ENCODE data around the gene SDK2.

Gene SDK2

GRCh38 chr17:73571511-73572130 lies 72.6 kb downstream of the SDK2 start:
- H3K4me3 ChIP-seq (ENCODE audit: low read depth, low read length): no peak overlapping the region
- no peaks in the 10 kb centered on the region for H3K9me3 ChIP-seq
- DNase-seq: no peak

DNA sequence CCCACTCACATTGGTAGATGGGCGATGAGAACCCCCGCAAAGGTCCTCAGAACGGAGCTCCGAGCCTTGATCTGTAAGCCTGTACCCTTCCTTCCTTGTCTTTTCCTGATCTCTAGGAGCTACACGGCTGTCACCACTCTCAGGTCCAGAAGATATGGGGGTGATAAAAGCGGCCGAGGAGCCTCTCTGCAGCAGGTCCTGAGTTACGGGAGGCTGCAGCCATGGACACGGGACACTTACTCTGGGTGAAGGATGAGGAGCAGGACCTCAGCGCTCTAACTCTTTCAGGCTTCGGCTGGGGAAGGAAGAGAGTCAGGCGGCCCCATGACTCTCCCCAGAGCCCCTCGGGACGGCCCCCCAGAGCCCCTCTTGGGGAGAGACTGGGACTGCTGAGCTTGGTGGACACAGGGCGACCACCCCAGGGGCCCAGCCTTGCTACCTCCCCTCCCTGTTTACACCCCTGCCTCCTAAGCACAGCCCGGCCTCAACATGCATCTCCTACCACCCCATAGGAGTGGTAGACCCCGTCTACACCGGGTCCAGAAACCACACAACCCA lies 74.4 kb downstream of the SDK2 start:
- Histone ChIP-seq H3K4me3 (ENCODE audit: low read depth, low read length) (no peak overlapping the region), H3K27me3 (peaks cover 41% of the 10 kb centered on the region), H3K36me3 (no peaks in the 10 kb centered on the region), H3K4me1 (no peaks in the 10 kb centered on the region), H3K9me3 (no peaks in the 10 kb centered on the region)
- DNase-seq: no peak
- no peak for TF ChIP-seq CTCF (IDR thresholded peaks at IDR 0.05; ENCODE audit: low read depth, low read length)

More at GRCh38 chr17:73571511-73572130, 72.6 kb downstream of the SDK2 start:
- Histone ChIP-seq H3K36me3 (no peaks in the 10 kb centered on the region), H3K4me1 (no peaks in the 10 kb centered on the region), H3K27me3 (peaks cover 59% of the 10 kb centered on the region)
- TF ChIP-seq CTCF (IDR thresholded peaks at IDR 0.05; ENCODE audit: low read depth, low read length): no peak

DNA sequence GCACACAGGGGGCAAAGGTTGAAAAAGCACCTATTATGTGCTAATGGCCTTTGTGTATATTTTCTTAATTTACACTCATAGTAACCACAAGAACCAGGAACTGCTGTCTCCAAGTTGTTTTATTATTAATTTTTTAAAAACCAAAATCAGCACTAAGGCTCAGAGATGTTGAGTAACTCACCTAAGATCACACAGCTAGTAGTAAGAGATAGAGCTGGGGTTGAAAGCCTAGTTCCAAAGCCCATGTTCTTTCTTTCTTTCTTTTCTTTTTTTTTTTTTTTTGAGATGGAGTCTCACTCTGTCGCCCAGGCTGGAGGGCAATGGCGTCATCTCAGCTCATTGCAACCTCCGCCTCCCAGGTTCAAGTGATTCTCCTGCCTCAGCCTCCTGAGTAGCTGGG lies 75.3 kb downstream of the SDK2 start:
- H3K36me3 ChIP-seq: no peaks in the 10 kb centered on the region
- H3K4me1 ChIP-seq: no peaks in the 10 kb centered on the region
- no peak for DNase-seq
- no peak for TF ChIP-seq CTCF (IDR thresholded peaks at IDR 0.05; ENCODE audit: low read depth, low read length)
- no peaks in the 10 kb centered on the region for H3K9me3 ChIP-seq
- no peak overlapping the region for H3K4me3 ChIP-seq (ENCODE audit: low read depth, low read length)
- peaks cover 32% of the 10 kb centered on the region for H3K27me3 ChIP-seq

GRCh38 chr17:73566905-73567782 lies 77.1 kb downstream of the SDK2 start:
- no peaks in the 10 kb centered on the region for H3K9me3 ChIP-seq
- DNase-seq: no peak
- no peak overlapping the region for H3K4me3 ChIP-seq (ENCODE audit: low read depth, low read length)
- H3K27me3 ChIP-seq: peaks cover 18% of the 10 kb centered on the region
- no peaks in the 10 kb centered on the region for H3K36me3 ChIP-seq
- H3K4me1 ChIP-seq: no peaks in the 10 kb centered on the region
- no peak for TF ChIP-seq CTCF (IDR thresholded peaks at IDR 0.05; ENCODE audit: low read depth, low read length)

DNA sequence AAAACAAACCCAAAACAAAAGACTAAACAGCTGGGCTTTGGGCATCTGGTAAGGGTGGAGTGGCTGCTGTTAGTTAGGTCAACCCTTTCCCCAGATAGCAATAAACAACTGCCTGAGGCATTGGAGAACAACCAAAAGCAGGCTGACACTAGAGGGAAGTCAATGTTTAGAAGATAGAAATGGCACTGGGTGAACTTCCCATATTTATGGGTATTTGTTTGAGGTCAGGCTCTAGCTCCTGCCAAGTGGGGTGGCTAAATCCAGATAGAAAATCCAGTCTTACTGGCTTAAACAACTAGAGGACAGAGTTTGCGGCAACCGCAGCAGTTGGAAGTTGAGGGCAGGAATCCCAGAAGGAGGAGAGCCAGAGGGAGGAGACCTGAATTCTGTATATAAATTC lies 79.4 kb downstream of the SDK2 start:
- H3K4me1 ChIP-seq: no peaks in the 10 kb centered on the region
- H3K9me3 ChIP-seq: no peaks in the 10 kb centered on the region
- H3K36me3 ChIP-seq: no peaks in the 10 kb centered on the region
- TF ChIP-seq CTCF (IDR thresholded peaks at IDR 0.05; ENCODE audit: low read depth, low read length): no peak
- H3K4me3 ChIP-seq (ENCODE audit: low read depth, low read length): no peak overlapping the region
- H3K27me3 ChIP-seq: peaks cover 2% of the 10 kb centered on the region; the same call in 1 of the 2 replicates
- no peak for DNase-seq
